GM19035 (cell line): ENCODE data around the gene USE1.

ENCODE experiments used
- ATAC-seq: cut with Tn5 transposase; IDR thresholded peaks from one replicate; pipeline ENCODE4 v1.9.1; 2021; ENCODE audit not compliant: unreplicated experiment

The USE1 gene

DNA sequence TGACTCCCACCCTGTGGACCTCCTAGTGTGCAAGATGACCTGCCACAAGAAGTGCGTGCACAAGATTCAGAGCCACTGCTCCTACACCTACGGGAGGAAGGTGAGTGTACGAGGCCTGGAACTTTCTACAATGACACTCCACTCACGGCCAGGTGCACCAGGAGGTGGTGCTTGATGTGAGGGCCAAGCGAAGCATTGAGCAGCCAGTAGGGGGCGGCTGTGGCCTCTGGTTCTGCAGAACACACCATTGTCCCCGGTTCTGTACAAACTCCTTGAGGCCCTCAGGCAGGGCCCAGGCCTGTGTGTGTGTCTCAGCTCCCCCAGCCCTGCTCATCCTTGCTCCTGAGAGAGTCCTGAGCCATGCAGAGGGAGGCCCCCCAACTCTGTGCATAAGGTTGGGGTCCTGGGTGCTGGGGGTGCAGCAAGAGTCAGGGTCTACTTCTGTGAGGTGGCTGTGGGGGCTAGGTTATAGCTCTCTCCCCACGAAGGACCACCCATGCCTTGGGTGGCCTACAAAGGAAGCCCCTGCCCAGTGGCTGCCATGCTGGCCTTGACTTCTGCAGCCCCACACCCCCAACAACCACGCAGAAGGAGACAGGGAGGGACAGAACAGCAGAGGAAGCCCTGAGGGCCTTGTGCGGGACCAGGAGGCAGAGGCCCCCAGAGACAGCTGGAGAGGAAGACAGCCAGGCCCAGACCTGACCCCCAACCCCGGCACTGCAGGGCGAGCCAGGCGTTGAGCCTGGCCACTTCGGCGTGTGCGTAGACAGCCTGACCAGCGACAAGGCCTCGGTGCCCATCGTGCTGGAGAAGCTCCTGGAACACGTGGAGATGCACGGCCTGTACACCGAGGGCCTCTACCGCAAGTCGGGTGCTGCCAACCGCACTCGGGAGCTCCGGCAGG lies 9.7 kb upstream of the USE1 start:
- no peak for ATAC-seq

- no peak for ATAC-seq
Observed at GRCh38 chr19:17206736-17207581, 8.2 kb upstream of the USE1 start.

DNA sequence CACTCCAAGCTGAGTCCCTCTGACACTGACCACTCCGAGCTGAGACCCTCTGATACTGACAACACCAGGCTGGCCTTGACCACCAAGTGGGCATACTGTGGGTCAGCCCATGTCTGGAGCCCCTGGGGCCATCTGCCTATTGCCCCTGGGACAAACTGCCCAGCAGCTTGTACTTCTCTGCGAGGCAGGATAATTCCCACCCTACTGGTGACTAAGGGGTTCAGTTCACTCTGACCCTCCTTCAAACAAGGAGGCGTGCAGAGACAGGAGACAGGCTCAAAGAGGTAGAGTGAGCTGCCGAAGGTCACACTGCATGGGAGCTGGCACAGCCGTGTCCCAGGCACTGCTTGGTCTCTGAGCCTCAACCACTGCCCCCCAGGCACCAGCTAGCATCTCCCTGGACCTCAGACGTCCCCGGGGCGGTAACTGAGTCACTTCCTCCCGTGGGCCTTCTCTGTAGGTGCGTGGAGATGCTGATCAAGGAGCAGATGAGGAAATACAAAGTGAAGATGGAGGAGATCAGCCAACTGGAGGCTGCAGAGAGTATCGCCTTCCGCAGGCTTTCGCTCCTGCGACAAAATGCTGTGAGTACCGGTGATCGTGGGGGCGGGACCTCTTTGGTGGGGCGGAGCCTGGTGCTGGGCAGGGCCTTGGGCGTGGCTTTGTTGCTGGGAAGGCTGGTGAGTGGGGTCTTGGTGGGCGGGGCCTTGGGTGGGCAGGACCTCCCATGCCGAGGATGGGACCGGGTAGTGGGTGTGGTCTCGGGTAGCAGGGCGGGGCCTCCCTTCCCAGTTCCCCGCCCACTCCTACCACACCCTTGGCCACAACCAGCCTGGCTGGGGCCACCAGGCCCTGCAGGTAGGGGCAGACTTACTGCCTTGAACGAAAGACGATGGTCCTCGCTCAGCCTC lies 5.8 kb upstream of the USE1 start:
- peak; percentile 44 for ATAC-seq

DNA sequence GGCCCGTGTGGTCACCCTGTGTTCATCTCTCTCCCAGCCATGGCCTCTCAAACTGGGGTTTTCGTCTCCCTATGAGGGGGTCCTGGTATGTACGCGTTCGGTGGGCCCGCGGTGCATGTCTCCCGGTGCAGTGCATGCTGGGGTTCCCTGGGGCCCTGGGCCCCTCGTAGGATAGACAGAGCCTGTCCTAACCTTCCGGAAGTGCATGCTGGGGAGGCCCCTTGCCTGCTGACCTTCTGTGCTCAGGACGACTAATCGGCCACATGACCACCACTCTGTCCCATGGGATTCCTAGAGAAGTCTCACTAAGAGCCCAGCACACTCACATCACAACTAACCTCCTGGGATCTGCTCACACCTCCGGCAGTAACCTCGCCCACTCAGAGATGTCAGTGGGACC lies 4.9 kb upstream of the USE1 start:
- no peak for ATAC-seq

DNA sequence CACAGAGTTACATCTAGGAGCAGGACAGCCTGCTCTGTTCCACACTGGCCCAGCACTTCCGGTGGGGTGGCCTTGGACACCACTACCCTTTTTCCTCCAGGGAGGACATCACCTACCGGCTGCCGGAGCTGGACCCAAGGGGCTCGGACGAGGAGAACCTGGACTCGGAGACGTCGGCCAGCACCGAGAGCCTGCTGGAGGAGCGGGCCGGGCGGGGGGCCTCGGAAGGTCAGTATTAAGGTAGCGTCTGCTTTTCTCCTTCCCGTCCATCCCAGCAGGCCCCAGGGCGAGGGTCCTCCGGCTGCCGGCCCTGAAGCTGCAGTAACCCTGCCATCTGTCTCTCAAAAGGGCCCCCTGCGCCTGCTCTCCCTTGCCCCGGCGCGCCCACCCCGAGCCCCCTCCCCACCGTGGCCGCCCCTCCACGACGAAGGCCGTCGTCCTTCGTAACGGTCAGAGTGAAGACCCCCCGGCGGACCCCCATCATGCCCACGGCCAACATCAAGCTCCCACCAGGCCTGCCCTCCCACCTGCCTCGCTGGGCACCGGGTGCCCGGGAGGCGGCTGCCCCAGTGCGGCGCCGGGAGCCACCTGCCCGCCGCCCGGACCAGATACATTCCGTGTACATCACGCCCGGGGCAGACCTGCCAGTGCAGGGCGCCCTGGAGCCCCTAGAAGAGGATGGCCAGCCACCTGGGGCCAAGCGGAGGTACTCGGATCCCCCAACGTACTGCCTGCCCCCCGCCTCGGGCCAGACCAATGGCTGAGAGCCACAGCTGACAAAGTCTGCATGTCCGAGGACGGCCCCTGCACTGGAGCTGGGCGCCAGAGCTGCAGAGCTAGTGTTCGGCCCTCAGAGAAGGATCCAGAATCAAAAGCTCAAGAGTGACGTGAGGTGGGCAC lies 3.4 kb upstream of the USE1 start:
- ATAC-seq = no peak

DNA sequence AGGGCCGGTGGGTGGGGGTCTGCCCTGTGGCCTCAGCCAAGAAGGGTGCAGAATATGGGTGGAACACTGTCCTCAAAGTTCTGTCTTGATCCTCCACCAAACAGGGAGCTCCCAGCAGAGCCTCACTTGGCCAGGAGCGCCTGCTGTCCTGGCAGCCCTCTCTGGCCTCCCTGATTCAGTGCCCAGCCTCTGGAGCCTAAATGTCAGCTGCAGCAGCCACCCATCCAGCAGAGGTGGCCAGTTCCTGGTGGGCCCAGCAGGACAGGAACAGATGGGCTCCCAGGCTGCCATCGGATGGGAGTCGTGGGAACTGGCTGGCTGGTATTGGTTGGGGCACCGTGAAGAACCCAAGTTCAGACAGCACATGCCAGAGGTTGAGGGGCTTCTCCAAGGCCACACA lies 1.8 kb upstream of the USE1 start:
- ATAC-seq = no peak

DNA sequence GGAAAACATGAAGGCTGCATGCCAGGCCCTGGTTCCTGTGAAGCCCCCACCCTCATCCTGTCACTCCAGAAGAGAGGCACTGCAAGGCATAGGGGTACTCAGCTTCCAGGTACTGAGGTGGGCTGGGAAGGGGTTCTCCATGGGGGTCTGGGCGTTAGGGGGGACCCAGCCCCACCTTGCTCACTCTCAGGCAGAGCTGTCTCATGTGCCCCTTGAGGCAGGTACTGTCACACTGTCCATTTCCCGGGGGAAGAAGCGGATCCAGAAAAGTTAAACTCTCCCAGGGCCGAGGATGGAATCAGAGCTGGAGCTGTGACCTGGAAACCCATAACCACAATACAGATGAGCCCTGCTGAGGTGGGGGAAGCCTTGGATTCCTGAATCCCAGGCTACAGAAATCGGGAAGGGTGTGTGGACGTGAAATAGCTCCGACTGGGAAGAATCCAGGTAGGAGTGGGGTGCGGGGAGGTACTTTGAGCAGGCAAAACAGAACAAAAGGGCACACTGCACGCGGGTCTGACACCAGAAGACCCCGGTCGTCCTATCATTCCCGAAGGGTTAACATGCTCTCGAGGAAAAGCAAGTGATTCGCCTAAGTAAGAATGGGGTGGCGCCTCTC lies 540 bp upstream of the USE1 start:
- no peak for ATAC-seq

- no peak for ATAC-seq
Observed at GRCh38 chr19:17216058-17216670, 1.0 kb downstream of the USE1 start.

GRCh38 chr19:17219286-17219685 lies 4.1 kb downstream of the USE1 start:
- ATAC-seq = no peak

DNA sequence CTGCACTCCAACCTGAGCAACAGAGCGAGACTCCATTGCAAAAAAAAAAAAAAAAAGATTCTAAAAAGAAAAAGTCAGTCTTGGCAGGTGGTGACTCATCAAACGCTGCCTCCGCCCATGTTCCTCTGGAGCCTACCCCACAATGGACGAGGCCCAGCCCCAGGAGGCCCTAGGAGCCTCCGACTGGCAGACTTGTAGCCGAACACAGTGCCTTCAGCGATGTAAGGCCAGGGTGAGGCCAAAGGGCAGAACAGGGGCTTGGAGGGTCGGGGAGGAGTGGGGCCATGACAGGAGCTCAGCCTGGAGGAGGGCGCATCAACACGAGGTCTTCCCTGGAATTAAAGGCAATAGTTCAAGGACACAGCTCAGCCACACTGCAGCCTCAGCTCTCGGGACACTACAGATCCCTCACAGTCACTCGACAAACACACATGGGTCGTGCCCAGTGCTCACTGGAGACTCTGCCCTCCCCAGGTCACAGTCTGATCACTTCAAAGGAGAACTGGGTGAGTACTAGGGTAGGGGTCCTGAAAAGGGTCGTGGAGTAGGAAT lies 5.1 kb downstream of the USE1 start:
- no peak for ATAC-seq

DNA sequence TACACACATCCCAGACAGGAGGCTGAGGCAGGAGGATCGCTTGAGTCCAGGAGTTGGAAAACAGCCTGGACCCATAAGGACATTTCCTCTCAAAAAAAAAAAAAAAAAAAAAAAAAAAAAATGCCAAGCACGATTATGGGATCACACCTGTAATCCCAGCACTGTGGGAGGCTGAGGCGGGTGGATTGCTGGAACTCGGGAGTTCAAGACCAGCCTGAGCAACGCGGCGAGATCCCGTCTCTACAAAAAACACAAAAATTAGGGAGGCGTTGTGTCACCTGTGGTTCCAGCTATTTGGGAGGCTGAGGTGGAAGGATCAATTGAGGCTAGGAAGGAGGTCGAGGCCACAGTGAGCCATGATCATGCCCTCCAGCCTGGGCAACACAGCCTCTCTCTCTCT lies 9.9 kb downstream of the USE1 start:
- no peak for ATAC-seq

DNA sequence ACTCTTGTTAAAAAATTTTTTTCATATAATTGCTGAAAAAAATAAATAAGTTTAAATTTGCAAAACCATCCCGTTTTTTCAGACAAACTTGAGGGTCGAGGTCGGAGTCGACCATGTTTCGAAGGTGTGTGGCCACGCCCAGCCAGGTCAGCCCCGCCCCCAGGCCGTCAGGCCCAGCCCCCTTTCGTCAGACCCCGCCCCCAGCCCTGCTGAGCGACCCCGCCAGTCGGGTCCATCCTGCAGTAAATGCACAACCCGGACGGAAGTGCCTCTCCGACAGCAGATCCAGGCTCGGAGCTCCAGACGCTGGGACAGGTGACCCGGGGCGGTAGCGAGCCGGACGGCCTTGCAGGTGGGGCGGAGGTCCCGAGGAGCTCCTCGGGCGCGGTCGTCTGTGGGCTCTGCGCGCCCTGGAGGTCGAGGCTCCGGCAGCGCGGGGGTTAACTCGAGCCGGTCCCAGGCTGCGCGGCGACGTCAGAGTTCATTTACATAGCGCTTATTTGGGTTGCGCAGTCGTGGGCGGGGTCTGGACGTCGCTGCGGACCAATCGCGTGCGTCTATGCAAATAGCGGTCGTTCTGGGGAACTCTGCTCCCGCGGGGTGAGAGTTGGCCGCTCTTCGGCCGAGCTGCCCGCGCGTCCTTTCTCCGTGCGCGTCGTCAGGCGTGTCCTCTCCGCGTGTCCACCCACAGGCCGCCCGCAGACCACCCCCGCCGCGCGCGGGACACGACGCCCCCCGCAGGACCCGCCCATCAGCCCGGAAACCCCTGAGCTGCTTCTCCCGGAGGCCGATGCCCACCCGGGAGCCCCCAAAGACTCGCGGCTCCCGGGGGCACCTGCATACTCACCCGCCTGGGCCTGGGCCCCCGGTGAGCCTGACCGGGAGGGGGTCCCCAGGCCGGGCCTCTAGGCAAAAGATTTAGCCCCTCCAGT lies 11.1 kb downstream of the USE1 start, which contains the start of gene OCEL1:
Gene OCEL1 (plus strand): TSS at position 225 of the 932 bp plus-strand sequence. CDS start 22 bp downstream, at position 247.
- ATAC-seq = peak; percentile 84

DNA sequence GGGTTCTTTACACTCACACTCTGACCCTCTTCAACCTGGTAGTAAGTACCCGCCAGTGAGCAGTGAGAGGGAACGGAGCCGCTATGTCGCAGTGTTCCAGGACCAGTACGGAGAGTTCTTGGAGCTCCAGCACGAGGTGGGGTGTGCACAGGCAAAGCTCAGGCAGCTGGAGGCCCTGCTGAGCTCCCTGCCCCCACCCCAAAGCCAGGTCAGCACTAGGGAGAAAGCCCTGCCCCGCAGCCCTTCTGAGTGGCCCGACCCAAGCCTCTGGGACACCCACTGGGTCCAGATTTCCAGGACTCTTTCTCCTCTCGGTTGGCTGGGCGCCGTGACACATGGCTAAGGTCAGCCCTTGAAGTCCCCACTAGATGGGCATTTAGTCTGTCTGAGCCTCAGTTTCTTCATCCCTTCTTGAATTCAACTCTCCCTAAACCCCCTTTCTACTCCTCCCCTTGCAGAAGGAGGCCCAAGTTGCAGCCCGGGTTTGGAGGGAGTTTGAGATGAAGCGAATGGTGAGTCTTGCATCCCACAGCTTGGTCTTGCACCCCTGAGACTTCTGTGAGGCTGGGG lies 12.7 kb downstream of the USE1 start:
- ATAC-seq = no peak

GRCh38 chr19:17229890-17230289 lies 14.7 kb downstream of the USE1 start:
- no peak for ATAC-seq

GRCh38 chr19:17232258-17232657 lies 17.1 kb downstream of the USE1 start:
- no peak for ATAC-seq

- ATAC-seq = peak; percentile 38
Observed at GRCh38 chr19:17234911-17235299, 19.7 kb downstream of the USE1 start.

- peak; percentile 80 for ATAC-seq
Observed at GRCh38 chr19:17235300-17235970, 20.3 kb downstream of the USE1 start.
